NCI-H748 treated with DMSO at 0.1 percent for 48 hours (cell line): ENCODE results near the gene REV1.

ENCODE experiments used
- DNase-seq: peaks from one replicate; lab custom pipeline; 2025; lab: John Stamatoyannopoulos, UW

Gene REV1

DNA sequence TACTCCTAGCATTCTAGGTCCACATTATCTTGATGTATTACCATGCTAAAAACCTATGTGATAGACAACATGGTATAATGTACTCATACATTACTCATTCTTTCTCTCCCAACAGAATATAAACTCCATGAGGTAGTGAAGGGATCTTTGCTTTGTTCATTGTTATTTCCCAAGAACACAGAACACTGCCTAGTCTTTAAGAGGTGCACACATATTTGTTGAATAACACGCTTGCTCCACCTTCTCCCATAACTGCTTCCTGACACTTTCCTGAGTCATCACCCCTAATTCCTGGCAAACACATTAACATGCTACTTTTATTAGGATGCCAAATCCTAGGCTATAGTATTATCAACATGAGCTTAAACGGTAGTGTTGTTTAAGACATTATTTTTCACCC lies 41.3 kb downstream of the REV1 start:
- no peak for DNase-seq

DNA sequence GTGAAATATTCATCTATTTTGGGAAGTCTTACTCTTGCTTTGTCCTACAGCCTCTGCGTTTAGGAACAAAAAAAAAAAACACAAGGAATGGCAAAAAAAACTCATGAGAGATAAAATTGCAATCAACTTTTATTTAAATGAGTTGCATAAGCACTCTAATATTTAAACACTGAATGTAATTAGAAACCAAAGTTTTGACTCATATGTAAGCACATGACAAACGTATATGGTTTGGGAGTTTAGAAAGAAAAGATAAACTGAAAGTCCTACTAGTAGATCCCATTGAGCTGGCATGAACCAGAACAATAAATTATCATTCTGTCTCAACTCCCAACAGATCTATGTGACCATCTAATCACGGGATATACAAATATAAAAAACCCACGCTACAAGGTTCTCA lies 44.8 kb downstream of the REV1 start:
- no peak for DNase-seq

DNA sequence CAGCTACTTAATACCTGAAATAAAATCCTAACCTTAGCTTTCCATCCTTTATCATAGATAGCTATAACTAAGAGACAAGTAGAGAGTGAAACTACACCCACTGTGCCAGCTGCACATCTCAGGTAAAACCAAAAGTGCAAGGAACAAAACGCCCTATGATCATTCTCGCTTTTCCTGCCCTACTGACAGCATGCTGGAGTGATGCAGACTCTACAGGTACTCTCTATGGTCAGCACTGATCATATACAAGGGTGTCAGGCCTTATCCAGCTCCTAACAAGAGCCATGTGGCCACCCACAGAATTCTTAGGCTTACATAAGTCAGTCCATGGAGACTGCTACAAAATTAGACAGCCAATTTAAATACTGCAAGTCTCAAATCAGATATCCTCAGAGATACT lies 45.6 kb downstream of the REV1 start:
- no peak for DNase-seq

DNA sequence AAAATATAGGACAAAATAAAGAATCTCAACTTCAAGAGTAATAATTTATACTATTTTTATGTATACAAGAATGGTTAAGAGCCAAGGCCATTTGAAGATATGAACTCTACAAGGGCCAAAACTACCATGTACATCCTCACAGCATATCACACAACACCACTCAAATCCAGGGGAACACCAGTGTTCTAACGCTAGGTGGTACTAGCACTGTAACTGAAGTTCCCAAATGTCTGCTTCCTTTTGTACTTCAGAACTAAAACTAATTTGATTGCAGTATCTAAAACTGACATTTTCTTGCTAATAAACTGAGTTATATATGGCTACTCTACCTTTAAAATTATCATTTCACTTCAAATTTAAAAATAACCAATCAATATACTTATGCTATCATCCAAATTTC lies 47.0 kb downstream of the REV1 start:
- no peak for DNase-seq

DNA sequence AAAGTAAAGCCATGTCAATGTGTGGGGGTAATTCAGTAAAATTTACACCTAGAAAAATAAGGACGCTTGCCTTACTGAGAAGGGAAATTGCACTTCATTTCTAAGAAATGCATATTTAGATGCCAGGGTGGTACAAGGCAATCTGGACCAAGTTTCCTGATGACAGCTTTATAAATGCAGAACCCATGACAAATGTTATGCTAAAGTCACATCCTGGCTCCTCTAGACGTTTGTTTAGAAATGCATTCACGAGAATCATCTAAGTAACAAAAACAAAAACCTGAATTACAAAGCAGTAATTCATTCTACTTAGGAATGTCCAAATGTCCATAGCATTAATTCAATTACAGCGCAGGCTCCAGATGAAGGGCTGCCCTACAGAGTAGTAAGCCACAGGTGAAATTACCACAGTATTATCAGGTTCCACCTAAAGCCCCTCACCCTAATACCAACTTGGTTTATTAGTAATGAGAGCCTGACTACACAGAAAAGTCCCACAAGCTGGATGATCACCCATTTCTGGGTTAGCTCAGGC lies 49.8 kb downstream of the REV1 start:
- DNase-seq, result no peak

DNA sequence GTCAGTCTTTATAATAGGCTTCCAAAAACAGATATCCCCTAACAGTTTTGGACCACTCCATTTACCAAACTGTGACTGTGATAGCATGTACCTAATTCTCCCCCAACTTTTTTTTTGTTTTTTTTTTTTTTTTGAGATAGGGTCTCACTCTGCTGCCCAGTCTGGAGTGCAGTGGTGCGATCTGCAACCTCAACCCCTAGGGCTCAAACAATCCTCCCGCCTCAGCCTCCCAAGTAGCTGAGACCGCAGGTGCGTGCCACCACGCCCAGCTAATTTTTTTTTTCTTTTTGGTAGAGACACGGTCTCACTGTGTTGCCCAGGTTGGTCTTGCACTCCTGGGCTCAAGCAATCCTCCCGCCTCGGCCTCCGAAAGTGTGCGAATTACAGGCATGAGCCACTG lies 52.9 kb downstream of the REV1 start:
- no peak for DNase-seq

DNA sequence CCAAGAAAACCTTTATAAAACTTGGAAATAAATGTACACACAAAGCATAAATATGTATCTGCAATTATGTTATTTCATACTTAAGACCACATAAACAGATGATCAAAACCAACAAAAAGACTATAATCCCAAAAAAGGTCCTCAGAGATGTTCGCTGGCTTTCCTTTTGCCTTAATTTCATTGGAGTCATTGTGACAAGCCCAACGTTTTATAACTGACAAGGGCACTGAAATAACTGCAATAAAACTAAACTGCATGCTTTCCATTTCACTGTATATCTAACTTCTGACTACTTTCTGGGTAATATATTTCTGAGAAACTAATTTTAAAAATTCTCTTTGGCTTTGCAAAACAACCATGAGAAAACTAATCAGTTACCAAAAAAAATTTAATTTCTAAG lies 56.5 kb downstream of the REV1 start:
- no peak for DNase-seq

DNA sequence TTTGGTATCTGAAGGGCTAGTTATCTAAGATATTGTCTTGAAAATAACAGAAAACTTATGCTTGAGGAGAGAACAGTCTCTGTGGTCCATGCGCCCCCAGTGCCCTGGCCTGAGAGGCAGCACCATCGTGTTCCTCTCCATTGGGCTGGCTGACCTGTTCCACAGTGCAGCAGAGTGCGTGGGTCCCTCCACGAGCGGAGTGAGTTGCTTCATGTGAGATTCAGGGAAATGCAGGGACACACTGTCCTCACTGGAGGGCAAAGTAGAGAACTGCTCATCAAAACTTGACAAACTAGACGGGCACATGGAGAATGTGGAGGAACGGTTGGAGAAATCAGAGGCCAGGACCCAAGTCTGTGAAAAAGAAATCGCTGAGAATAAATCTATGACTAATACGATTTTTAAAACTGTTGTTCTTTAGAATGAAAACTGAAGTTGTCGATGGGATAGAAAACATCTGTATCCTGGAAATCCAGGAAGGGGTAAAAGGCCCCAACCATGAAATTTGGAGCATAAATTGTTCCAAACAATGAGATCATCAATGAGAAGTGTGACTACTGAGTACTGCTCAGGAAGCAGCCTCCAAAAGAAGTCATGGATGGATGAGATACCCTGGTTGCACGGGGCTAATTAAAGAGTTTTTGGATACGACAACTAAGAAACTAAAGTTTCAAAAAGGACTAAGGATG lies 58.1 kb downstream of the REV1 start:
- no peak for DNase-seq

DNA sequence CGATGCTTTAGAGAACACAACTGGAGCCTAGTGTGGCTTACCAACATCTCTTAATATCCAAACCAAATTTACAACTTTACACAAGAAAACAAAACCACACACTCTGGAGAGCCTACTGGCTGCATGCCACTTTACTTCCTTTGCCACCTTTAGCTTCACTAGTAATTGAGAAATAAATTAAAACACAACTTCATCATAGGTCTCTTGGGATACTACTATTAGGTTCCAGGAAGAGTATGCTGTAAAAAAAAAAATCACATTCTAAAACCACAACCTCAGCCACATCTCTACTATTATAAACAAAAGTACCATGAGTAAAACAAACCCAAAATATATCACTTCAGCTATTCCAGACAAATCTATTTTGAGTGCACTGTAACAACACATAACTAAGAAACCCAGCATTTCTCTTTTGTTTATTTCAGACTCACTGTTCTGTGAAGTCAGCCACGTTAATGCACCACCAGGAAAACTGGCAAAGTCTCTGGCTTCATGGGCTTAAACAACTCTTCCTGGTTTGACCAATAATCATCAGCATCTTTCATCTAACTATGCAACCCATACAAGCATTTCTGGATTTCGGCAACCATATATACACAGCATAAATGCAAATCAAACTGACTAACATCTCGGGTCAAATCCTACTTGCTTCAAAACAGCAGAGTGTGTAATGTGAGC lies 59.1 kb downstream of the REV1 start:
- DNase-seq, result no peak

DNA sequence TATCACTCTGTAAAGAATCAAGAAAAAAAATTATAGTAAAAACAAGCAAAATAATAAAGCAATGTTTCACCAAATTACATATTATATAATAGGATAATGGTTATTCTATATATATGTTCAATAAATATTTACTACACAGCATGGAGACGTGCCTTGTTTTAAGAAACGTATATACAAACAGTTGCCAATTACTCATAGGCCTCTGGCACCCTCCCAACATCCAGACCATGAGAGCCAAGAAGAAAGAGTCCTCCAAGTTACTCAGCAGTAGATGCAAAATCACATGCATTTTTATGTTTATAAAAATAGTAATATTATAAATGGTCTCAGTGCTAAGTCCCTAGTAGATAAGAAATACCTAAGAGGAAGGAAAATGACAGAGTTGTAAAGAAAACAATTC lies 64.8 kb downstream of the REV1 start:
- DNase-seq, result no peak

DNA sequence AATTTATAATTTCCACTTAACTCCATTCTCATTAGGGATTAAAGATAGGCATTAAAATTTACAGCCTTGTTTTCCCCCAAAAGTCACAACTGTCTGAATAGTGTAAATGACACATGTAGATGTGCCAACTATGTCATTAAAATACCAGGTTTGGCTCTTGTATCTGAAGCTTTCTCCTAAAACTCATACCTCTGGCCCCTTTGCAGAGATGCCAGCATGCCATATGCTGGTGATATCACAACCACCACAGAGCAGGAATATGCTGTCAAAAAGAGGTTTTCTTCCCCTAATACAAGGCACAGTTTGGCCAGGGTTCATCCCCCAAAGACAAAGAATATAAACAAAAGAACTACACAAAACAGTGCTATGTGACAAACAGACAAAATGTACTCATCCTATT lies 65.4 kb downstream of the REV1 start:
- no peak for DNase-seq

DNA sequence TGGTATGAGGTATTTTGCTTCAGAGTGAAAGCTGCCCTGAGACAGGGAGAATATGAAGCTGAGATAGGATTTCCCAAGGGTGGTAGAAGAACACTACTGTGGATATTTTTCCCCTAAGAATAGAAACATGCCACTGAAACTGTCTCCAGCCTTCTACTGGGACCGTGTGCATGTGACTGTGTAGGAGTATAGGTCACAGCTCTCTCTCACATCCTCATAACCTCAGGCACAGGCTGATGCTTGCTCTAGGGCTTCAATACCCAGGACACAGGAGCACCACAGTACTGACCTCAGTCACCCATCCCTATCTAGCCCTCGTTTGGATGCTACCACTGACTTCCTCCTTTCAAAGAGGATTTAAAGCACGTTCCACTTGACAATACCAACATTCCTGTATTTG lies 67.2 kb downstream of the REV1 start:
- DNase-seq, result no peak

DNA sequence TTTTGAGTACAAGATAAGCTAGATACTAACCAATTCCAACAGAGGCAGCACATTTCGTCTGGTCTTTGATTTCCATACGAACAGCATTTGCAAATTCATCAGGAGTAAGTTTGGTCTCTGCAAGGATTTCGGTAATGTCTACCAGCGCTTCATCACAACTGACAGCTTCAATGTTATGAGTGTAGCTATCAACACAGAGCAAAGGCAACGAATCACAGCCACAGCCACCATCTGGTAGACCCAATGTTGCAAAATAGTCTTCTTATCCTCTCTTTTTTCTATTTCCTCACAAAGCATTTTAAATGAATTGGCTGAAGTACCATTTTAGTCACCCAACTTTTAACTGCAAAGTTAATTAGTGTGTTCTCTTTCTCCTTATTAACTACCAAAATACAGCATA lies 68.3 kb downstream of the REV1 start:
- DNase-seq, result no peak

DNA sequence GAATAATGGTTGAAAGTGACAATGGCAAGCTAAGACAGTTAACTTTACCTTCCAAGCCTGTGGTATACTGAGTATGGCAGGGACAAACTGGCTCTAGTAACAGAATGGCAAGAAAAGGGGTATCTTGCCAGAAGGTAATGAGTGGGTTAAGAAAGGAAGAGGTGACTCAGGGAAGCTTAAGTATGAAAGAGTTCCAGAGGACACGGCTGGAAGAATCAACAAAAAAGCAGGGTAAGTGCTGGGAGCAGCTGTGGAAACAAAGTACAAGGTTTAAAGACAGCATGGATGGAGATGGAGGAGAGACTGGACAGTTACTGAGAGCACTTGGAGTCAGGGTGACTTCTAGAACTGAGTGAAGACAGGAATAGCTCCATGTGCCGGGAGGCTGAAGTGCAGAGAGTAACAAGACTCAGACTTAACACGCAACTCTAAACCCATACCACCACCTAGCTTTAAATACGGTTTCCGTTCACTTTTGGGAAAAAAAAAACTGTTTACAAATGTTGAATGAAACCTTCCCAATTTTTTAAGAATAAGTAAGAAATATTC lies 69.0 kb downstream of the REV1 start:
- DNase-seq, result no peak

DNA sequence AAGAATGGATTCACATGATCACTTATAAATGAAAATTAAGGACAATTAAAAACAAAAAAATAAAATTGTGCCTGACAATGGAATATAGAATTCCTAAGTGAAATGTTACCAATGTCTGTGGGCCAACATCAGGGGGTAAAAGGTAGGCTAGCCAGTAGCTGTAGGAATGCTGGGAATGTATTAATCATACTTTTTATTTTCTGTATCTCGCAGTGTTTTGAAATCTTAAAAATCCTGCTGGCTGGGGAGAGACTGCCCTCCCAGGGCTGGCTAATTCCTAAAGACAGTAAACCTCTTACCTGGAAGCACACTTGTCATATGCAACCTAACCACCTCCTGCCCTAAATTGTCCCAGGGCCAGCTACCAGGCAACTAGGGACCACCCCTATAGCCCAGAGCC lies 69.8 kb downstream of the REV1 start:
- no peak for DNase-seq

DNA sequence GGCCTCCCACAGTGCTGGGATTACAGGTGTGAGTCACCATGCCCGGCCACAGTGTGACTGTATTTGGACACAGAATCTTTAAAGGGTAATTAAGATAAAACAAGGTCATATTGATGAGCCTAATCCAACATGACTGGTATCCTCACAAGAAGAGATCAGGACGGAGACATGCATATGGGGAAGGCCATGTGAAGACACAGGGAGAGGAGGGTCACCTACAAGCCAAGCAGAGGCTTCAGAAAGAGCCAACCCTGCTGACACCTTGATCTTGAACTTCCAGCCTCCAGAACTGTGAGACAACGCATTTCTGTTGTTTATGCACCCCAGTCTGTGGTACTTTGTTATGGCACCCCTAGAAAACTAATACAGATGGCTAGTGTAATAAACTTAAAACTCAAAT lies 72.4 kb downstream of the REV1 start:
- DNase-seq, result no peak

DNA sequence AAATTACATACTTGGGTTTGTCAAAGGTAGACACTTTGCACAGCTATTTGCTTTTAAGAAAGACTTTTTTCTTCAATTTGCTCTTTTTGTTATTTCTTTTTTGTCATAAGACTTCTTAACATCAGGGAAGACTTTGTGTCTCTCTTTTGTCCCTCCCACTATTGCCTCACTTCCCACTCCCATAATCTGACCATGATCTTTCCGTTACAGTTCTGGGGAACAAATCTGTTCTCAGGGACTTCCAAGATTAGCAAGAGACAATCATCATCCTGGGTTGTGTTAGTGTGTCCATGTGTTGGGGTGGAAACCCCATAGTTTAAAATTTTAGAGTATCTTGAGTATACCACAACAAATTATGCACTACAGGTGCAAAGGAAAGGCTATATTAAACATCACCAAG lies 75.3 kb downstream of the REV1 start:
- DNase-seq, result no peak

DNA sequence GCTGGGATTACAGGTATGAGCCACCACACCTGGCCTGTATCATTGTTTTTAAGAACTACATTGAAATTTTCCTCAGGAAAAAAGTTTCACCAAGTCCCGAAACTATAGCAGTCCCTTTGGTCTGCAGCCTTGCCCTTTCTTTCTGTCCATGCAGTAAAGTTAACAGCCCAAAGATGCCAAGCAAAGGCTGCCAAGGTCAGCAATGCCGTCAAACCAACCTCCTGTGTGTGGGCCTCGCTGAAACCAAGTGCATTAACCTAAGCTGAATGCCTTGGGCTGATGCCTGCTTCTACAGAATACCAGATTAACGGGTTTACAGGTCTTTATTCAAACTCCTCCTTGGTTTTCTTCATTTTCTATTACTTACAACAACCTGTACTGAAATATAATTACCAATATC lies 79.5 kb downstream of the REV1 start:
- DNase-seq, result no peak

DNA sequence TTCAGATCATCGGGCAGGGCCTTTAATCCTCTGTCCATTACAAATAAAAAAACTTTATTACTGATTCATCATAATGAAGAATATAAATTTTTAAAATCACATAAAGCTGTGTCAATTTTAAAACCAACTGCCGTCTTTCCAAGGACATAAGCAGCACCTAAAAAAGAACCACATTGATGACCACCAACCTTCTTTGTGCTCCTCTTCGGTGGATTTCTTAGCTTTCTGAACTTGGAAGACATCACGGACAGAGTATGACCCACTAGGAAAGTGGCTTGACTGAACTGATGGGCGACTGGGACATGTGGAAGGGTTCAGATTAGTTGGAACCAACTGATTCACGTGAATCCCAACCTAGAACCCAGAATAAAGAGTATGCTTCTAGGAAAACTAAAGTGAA lies 83.7 kb downstream of the REV1 start:
- no peak for DNase-seq

DNA sequence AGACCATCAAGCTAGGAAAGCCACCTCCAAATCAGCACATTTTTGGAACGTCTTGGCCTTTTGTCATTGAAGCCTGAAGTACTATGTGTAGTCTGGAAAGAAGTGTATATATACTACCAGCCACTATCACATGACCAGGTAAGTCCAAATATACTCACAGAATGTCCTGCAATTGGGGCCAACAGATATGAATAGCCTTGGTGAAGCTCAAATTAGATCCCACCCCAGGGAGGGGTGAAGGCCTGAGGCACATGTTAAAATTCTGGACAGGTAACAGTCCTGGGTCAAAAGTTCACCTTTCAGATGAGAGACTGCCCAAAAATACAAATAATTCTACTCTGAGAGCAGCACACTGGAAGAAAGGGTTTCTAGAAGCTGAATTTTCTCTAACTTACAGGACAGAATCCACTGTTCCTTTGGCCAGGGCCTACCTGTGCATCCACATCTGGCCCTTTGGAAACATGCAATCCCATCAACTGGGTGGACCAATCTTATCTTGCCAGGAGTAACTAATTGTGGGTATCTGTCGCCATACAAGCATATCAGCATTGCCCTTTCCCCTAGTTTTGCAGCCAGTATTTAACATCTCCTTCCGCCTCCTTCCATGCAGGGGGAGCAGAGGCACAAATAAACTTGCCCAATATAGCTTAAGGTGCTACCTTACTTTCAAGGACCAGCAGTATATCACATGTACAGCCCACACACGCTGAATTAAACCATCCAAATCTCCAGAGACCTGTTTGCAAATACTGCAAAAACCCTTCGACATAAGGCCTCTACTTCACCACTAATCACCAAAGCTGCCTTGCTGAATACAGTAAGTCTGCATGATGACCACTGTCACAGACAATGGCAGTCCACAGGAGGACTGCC lies 84.8 kb downstream of the REV1 start:
- no peak for DNase-seq

DNA sequence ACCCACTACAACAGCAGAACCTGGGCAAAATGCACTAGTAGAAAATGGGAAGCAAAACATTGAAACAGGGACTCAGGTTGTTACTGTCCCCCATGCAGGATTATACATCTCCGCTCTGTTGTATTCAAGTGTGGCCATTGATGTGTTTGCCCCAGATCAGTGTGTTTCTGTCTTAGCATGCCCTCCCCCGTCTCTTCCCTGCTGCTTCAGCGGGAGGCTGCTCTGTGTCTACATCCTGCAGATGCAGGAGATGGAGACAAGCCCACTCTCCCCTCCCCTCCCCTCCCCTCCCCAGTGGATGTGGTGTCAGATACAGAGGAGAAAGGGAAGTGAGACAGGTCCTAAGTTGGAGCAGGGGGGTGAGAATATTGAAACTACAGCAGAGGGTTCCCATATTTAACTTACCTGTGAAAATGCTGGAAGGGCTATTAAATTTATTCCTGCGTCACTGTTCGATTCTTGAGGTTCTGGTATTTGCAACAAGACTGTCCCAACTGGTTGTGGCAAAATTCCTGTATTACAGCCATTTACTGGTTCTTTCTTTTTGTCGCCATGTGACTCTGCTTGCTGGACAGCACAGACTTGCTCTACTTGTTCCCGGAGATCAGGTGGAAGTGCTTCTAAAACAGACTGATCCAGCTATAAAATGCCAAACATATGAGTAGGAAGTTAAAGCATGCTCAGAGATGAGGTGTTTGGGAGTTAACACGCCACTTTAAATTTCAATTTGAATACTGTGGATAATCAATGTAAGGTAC lies 85.6 kb downstream of the REV1 start:
- no peak for DNase-seq

DNA sequence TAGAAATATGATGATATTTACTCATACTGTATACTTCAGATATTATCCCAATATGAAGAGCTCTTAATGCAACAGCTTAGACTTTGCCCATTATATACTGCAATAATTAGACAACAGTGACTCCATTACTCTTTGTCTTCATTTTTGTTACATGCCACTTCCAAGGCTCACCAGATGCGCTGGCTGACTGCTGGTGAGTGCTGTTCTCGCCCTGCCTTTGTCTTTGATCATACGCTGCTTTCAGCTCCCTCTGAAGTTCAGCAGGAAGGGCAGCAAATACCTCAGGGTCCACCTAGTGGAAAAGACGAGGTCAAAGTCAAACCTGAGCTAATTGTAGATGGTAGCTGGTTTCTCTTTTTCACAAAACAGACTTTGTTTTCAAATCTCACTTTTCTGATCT lies 86.3 kb downstream of the REV1 start:
- DNase-seq, result no peak
